HG02938 (cell line): ENCODE measurements around the gene MSANTD4.
"Not testable (repeated sequence)": the region's sequence is repeated elsewhere in the genome, so short reads cannot be mapped to it uniquely, and the experiment has no call there.

ENCODE experiments used
- ATAC-seq: cut with Tn5 transposase; IDR thresholded peaks from one replicate; pipeline ENCODE4 v1.9.1; 2021; ENCODE audit warnings: mild to moderate bottlenecking, moderate library complexity; ENCODE audit not compliant: unreplicated experiment

The MSANTD4 gene

GRCh38 chr11:106014620-106015019, 7.4 kb downstream of the MSANTD4 start:
- ATAC-seq = no peak

- no peak for ATAC-seq
Measured at GRCh38 chr11:106014035-106014434, 8.0 kb downstream of the MSANTD4 start.

- no peak for ATAC-seq
Measured at GRCh38 chr11:106012744-106013143, 9.3 kb downstream of the MSANTD4 start.

- ATAC-seq = no peak
Measured at GRCh38 chr11:106011481-106011880, 10.6 kb downstream of the MSANTD4 start.

- ATAC-seq = not testable (repeated sequence)
Measured at GRCh38 chr11:106003094-106003493, 18.9 kb downstream of the MSANTD4 start.

GRCh38 chr11:106001304-106002012, 20.6 kb downstream of the MSANTD4 start:
- ATAC-seq = no peak

GRCh38 chr11:105991888-105992287, 30.2 kb downstream of the MSANTD4 start:
- ATAC-seq = no peak

GRCh38 chr11:105989124-105989523, 32.9 kb downstream of the MSANTD4 start:
- ATAC-seq = no peak

- no peak for ATAC-seq
Measured at GRCh38 chr11:105988197-105988596, 33.8 kb downstream of the MSANTD4 start.

- no peak for ATAC-seq
Measured at GRCh38 chr11:105986554-105986953, 35.5 kb downstream of the MSANTD4 start.

GRCh38 chr11:105979997-105980703, 41.9 kb downstream of the MSANTD4 start:
- no peak for ATAC-seq

GRCh38 chr11:105975128-105975527, 46.9 kb downstream of the MSANTD4 start:
- ATAC-seq = no peak

GRCh38 chr11:105969756-105970155, 52.3 kb downstream of the MSANTD4 start:
- no peak for ATAC-seq

- no peak for ATAC-seq
Measured at GRCh38 chr11:105968021-105968697, 53.9 kb downstream of the MSANTD4 start.

- ATAC-seq = no peak
Measured at GRCh38 chr11:105960252-105961245, 61.5 kb downstream of the MSANTD4 start.
